ENCODE measurements around the gene ASIC4. TPM values are rescaled to one million over a fixed set of nuclear protein-coding genes. Genes with fewer than 3 reads are reported as not detected.

The ASIC4 gene
- total RNA-seq, 3 donors from 2014 or later (not counting 1 experiment from before 2014, with no cell fraction given): 0.12 to 0.20 TPM; not detected in 1

GRCh38 chr2:219470429-219470828 is 43.9 kb upstream of the ASIC4 start:
- H3K27ac ChIP-seq (ENCODE audit: low read length): no peak overlapping the region
- Mint-ChIP-seq H3K4me3 (no peak overlapping the region), H3K27ac (no peak overlapping the region), H3K27me3 (ENCODE audit: low read depth in 2 of 2) (peaks cover 0 to 3% of the 10 kb centered on the region in 2 donors), H3K9me3 (no peaks in the 10 kb centered on the region), H3K36me3 (no peaks in the 10 kb centered on the region), H3K4me1 (no peaks in the 10 kb centered on the region)
- H3K36me3 ChIP-seq (ENCODE audit: control insufficient read depth, insufficient read depth, low read length): no peaks in the 10 kb centered on the region
- 86% methylated on average over 4 of the region's 4 CpGs for WGBS (ENCODE audit: insufficient coverage)
- ATAC-seq (no peak), DNase-seq (no peak)
- TF ChIP-seq CTCF (IDR thresholded peaks at IDR 0.05): no peak
- no peaks in the 10 kb centered on the region for H3K9me3 ChIP-seq (ENCODE audit: control insufficient read depth, insufficient read depth, low read length)
- no peak overlapping the region for H3K4me3 ChIP-seq (ENCODE audit: low read length)
- intact Hi-C loops (cut with micrococcal nuclease): no loop called here
- H3K4me1 ChIP-seq (ENCODE audit: control insufficient read depth, insufficient read depth, low read length): no peaks in the 10 kb centered on the region
- no peaks in the 10 kb centered on the region for H3K27me3 ChIP-seq (ENCODE audit: control insufficient read depth, insufficient read depth, low read length)

- ATAC-seq (no peak), DNase-seq (no peak)
- H3K4me3 ChIP-seq (ENCODE audit: low read length): no peak overlapping the region
- WGBS (ENCODE audit: insufficient coverage): 84% methylated on average over 22 of the region's 22 CpGs
- no peak overlapping the region for H3K4me3 Mint-ChIP-seq
- H3K27ac Mint-ChIP-seq: no peak overlapping the region
- no peaks in the 10 kb centered on the region for H3K9me3 ChIP-seq (ENCODE audit: control insufficient read depth, insufficient read depth, low read length)
- peaks cover 3% of the 10 kb centered on the region for H3K4me1 ChIP-seq (ENCODE audit: control insufficient read depth, insufficient read depth, low read length)
- no peak overlapping the region for H3K27ac ChIP-seq (ENCODE audit: low read length)
- no peaks in the 10 kb centered on the region for H3K36me3 Mint-ChIP-seq
- H3K27me3 Mint-ChIP-seq (ENCODE audit: low read depth in 2 of 2): peaks cover 6 to 7% of the 10 kb centered on the region in 2 donors
- H3K36me3 ChIP-seq (ENCODE audit: control insufficient read depth, insufficient read depth, low read length): no peaks in the 10 kb centered on the region
- intact Hi-C loops (cut with micrococcal nuclease): no loop called here
- H3K27me3 ChIP-seq (ENCODE audit: control insufficient read depth, insufficient read depth, low read length): no peaks in the 10 kb centered on the region
- peaks cover 5% of the 10 kb centered on the region in 2 donors for H3K4me1 Mint-ChIP-seq
- H3K9me3 Mint-ChIP-seq: no peaks in the 10 kb centered on the region
- TF ChIP-seq CTCF (IDR thresholded peaks at IDR 0.05): no peak
These were observed 42.6 kb upstream of the ASIC4 start for GRCh38 chr2:219471476-219472371.

- ATAC-seq (no peak), DNase-seq (no peak)
- Mint-ChIP-seq H3K4me1 (peaks cover 5% of the 10 kb centered on the region in 2 donors), H3K27me3 (ENCODE audit: low read depth in 2 of 2) (peaks cover 4 to 6% of the 10 kb centered on the region in 2 donors), H3K36me3 (no peaks in the 10 kb centered on the region), H3K27ac (no peak overlapping the region), H3K4me3 (no peak overlapping the region), H3K9me3 (no peaks in the 10 kb centered on the region)
- no peak overlapping the region for H3K27ac ChIP-seq (ENCODE audit: low read length)
- H3K4me1 ChIP-seq (ENCODE audit: control insufficient read depth, insufficient read depth, low read length): peaks cover 3% of the 10 kb centered on the region
- no peaks in the 10 kb centered on the region for H3K9me3 ChIP-seq (ENCODE audit: control insufficient read depth, insufficient read depth, low read length)
- no peak overlapping the region for H3K4me3 ChIP-seq (ENCODE audit: low read length)
- intact Hi-C loops (cut with micrococcal nuclease): no loop called here
- H3K36me3 ChIP-seq (ENCODE audit: control insufficient read depth, insufficient read depth, low read length): no peaks in the 10 kb centered on the region
- no peak for TF ChIP-seq CTCF (IDR thresholded peaks at IDR 0.05)
- WGBS (ENCODE audit: insufficient coverage): 90% methylated on average over 12 of the region's 12 CpGs
- H3K27me3 ChIP-seq (ENCODE audit: control insufficient read depth, insufficient read depth, low read length): no peaks in the 10 kb centered on the region
These were observed 41.6 kb upstream of the ASIC4 start for GRCh38 chr2:219472629-219473187.
